Sigmoid colon (tissue), 4 donors: Measurements from ENCODE around the gene LASP1.

ENCODE experiments used
- EP300 ChIP-seq, 4 donors: sonication (generic); formaldehyde crosslinking; IDR thresholded peaks; one replicate each; pipeline ENCODE4 v1.6.1; 2017; ENCODE audit warnings: antibody characterized with exemption in 4 of 4
- POLR2A ChIP-seq, 2 donors: fragments of 450-650 bp; IDR thresholded peaks; one replicate each; pipeline ENCODE4 v1.6.1; 2016; ENCODE audit warnings: antibody characterized with exemption in 2 of 2, mild to moderate bottlenecking in 2 of 2, moderate library complexity in 2 of 2
- POLR2AphosphoS5 ChIP-seq, 4 donors: sonication (generic); formaldehyde crosslinking; IDR thresholded peaks; one replicate each; pipeline ENCODE4 v1.6.1; 2017; ENCODE audit warnings: antibody characterized with exemption in 4 of 4
- TF ChIP-seq, protein P1 (sequence below), 4 experiments: fragments of 450-650 bp in 3 of 4; fragments of 200-600 bp in 1 of 4; IDR thresholded peaks; one replicate each; pipeline ENCODE4 v1.5.1; 2016 to 2019; ENCODE audit warnings: antibody characterized with exemption in 4 of 4, mild to moderate bottlenecking in 3 of 4, moderate library complexity in 2 of 4

DNA sequence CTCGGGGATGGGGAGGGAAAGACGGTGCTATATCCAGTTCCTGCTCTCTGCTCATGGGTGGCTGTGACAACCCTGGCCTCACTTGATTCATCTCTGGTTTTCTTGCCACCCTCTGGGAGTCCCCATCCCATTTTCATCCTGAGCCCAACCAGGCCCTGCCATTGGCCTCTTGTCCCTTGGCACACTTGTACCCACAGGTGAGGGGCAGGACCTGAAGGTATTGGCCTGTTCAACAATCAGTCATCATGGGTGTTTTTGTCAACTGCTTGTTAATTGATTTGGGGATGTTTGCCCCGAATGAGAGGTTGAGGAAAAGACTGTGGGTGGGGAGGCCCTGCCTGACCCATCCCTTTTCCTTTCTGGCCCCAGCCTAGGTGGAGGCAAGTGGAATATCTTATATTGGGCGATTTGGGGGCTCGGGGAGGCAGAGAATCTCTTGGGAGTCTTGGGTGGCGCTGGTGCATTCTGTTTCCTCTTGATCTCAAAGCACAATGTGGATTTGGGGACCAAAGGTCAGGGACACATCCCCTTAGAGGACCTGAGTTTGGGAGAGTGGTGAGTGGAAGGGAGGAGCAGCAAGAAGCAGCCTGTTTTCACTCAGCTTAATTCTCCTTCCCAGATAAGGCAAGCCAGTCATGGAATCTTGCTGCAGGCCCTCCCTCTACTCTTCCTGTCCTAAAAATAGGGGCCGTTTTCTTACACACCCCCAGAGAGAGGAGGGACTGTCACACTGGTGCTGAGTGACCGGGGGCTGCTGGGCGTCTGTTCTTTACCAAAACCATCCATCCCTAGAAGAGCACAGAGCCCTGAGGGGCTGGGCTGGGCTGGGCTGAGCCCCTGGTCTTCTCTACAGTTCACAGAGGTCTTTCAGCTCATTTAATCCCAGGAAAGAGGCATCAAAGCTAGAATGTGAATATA lies 50.8 kb downstream of the LASP1 start:
- TF ChIP-seq EP300 (IDR thresholded peaks at IDR 0.05) = no peak
- TF ChIP-seq, protein P1, sequence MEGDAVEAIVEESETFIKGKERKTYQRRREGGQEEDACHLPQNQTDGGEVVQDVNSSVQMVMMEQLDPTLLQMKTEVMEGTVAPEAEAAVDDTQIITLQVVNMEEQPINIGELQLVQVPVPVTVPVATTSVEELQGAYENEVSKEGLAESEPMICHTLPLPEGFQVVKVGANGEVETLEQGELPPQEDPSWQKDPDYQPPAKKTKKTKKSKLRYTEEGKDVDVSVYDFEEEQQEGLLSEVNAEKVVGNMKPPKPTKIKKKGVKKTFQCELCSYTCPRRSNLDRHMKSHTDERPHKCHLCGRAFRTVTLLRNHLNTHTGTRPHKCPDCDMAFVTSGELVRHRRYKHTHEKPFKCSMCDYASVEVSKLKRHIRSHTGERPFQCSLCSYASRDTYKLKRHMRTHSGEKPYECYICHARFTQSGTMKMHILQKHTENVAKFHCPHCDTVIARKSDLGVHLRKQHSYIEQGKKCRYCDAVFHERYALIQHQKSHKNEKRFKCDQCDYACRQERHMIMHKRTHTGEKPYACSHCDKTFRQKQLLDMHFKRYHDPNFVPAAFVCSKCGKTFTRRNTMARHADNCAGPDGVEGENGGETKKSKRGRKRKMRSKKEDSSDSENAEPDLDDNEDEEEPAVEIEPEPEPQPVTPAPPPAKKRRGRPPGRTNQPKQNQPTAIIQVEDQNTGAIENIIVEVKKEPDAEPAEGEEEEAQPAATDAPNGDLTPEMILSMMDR (IDR thresholded peaks at IDR 0.05) = no peak
- TF ChIP-seq POLR2A (IDR thresholded peaks at IDR 0.05) = no peak
- no peak for TF ChIP-seq POLR2AphosphoS5 (IDR thresholded peaks at IDR 0.05)
